ENCODE results near the gene MRPS27. TPM values are rescaled to one million over a fixed set of nuclear protein-coding genes. Genes with fewer than 3 reads are reported as not detected.
A peak's percentile ranks its signal among the peaks of the same experiment; 100 is the strongest.

Gene MRPS27
- total and polyA plus RNA-seq, 2 of the 13 experiments (the other 11 are each of a cell fraction or from before 2014, with no cell fraction given) = 71.8 to 115 TPM

GRCh38 chr5:72366324-72366976 is 46.4 kb upstream of the MRPS27 start (continued):
- TF ChIP-seq JUN (CRISPR knock-in tag; IDR thresholded peaks at IDR 0.05) = no peak
- no peak for TF ChIP-seq ARID3A (IDR thresholded peaks at IDR 0.05; ENCODE audit: low read depth, low read length)
- no peak for TF ChIP-seq FOXK2 (IDR thresholded peaks at IDR 0.05)
- TF ChIP-seq ZNF768 (CRISPR knock-in tag; IDR thresholded peaks at IDR 0.05) = no peak
- no peak for TF ChIP-seq ZBTB44 (CRISPR knock-in tag; IDR thresholded peaks at IDR 0.05)
- no peak for TF ChIP-seq KDM5A (IDR thresholded peaks at IDR 0.05; ENCODE audit: borderline replicate concordance, low read length)
- no peak for TF ChIP-seq ZNF777 (CRISPR knock-in tag; IDR thresholded peaks at IDR 0.05)
- no peak for TF ChIP-seq REPIN1 (CRISPR knock-in tag; IDR thresholded peaks at IDR 0.05; ENCODE audit: borderline replicate concordance, low read depth)
- TF ChIP-seq ZMYM4 (CRISPR knock-in tag; IDR thresholded peaks at IDR 0.05) = no peak
- peak; percentile 57 for TF ChIP-seq RAD21 (CRISPR knock-in tag; IDR thresholded peaks at IDR 0.05)
- TF ChIP-seq ATM (IDR thresholded peaks at IDR 0.05; ENCODE audit: borderline replicate concordance) = no peak
- TF ChIP-seq PLRG1 (conservative IDR thresholded peaks at IDR 0.05) = no peak
- TF ChIP-seq ZNF788 (CRISPR knock-in tag; IDR thresholded peaks at IDR 0.05; ENCODE audit: borderline replicate concordance) = no peak
- TF ChIP-seq GATAD2A (CRISPR knock-in tag; IDR thresholded peaks at IDR 0.05) = no peak
- no peak for TF ChIP-seq ZNF34 (CRISPR knock-in tag; IDR thresholded peaks at IDR 0.05; ENCODE audit: borderline replicate concordance)
- peak; percentile 90 for TF ChIP-seq ELF3 (CRISPR knock-in tag; IDR thresholded peaks at IDR 0.05)
- TF ChIP-seq ZFP36 (IDR thresholded peaks at IDR 0.05; ENCODE audit: borderline replicate concordance, low read depth, low read length, partially characterized antibody) = no peak
- TF ChIP-seq TEAD3 (CRISPR knock-in tag; optimal IDR thresholded peaks at IDR 0.05; ENCODE audit: borderline replicate concordance) = peak; percentile 65
- no peak for TF ChIP-seq XRCC5 (optimal IDR thresholded peaks at IDR 0.05; ENCODE audit: low read length)

Data from HepG2 (cell line).